ENCODE data around the gene NBEA.

The NBEA gene

DNA sequence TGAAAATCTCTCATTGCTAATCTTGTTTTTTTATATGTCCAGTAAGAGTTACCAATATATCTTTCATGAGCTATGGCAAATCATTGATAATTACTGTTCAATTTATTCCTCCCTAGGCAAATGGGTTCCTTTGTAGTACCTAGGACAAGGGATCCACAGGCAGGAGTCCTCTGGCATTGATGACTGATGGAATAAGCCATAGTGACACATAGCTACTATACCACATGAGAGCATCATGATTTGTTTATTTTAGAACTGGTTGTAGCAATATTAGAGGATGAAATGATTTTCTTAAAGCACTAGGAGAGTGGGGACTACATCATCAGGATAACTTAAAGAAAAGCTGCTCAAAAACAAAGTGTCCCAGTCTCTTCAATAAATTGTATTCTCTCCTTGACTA lies 556.2 kb downstream of the NBEA start:
- H3K4me1 ChIP-seq (ENCODE audit: control insufficient read depth in 5 of 5, insufficient read depth in 5 of 5, low read length in 5 of 5) = no peaks in the 10 kb centered on the region
- H3K27ac ChIP-seq (ENCODE audit: low read depth, low read length) = no peak overlapping the region
- H3K36me3 ChIP-seq (ENCODE audit: control insufficient read depth in 5 of 5, insufficient read depth in 5 of 5, low read length in 5 of 5) = no peaks in the 10 kb centered on the region
- H3K4me3 ChIP-seq (ENCODE audit: low read depth in 1 of 5, low read length in 5 of 5) = no peak overlapping the region
- peaks cover 0 to 5% (median 0%) of the 10 kb centered on the region in 5 donors for H3K9me3 ChIP-seq (ENCODE audit: control insufficient read depth in 5 of 5, low read length in 5 of 5)
- H3K27me3 ChIP-seq (ENCODE audit: control insufficient read depth in 5 of 5, insufficient read depth in 4 of 5, low read length in 5 of 5) = no peaks in the 10 kb centered on the region
- H3K9ac ChIP-seq (ENCODE audit: low read length in 5 of 5) = no peak overlapping the region

DNA sequence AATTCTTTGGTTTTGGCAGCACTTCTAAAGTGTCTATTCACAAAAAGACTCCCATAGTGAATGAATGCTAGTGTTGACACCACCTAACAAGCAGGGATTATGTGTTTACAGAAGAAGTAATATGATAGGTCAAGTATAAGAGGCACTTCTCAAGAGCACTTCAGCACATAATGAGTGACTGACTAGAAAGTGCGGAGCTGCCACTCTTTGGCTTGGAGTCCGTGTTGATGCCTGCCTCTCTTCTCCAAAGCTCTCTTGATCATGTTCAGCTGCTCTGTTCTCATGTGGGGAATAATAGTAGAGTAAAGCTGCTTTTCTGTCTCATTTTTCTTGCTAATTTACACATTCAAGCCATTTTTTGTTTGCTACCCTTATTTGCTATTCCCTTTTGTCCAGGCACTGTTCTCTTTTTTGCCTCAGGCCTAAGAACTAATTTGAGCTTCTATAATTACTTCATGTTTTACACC lies 557.2 kb downstream of the NBEA start:
- Histone ChIP-seq H3K27ac (ENCODE audit: low read depth, low read length) (no peak overlapping the region), H3K4me3 (ENCODE audit: low read depth in 1 of 5, low read length in 5 of 5) (no peak overlapping the region)

DNA sequence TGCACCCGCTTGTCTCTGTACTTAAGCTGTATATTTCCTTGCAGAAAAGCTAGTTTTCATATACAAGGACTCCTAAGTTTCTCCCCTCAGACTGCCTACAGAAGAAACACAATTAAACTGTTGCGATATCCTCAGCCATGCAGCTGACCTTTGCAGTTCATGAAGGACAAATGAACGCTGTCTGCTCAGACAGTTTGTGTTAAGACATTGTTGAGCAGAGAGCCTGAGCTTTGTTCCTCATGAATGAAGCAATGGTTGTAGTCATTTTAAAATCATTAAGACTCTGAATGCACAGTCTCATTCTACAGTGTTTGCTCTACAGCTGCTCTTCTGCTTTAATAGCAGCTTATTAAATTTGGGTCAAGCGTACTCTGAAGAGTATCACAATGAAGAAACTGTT lies 557.6 kb downstream of the NBEA start:
- H3K4me3 ChIP-seq (ENCODE audit: low read depth in 1 of 5, low read length in 5 of 5) = no peak overlapping the region
- H3K36me3 ChIP-seq (ENCODE audit: control insufficient read depth in 5 of 5, insufficient read depth in 5 of 5, low read length in 5 of 5) = no peaks in the 10 kb centered on the region
- peaks cover 0 to 5% (median 0%) of the 10 kb centered on the region in 5 donors for H3K9me3 ChIP-seq (ENCODE audit: control insufficient read depth in 5 of 5, low read length in 5 of 5)
- H3K27ac ChIP-seq (ENCODE audit: low read depth, low read length) = no peak overlapping the region
- H3K9ac ChIP-seq (ENCODE audit: low read length in 5 of 5) = no peak overlapping the region
- no peaks in the 10 kb centered on the region for H3K27me3 ChIP-seq (ENCODE audit: control insufficient read depth in 5 of 5, insufficient read depth in 4 of 5, low read length in 5 of 5)
- H3K4me1 ChIP-seq (ENCODE audit: control insufficient read depth in 5 of 5, insufficient read depth in 5 of 5, low read length in 5 of 5) = no peaks in the 10 kb centered on the region

More for the DNA sequence above, 557.2 kb downstream of the NBEA start:
- Histone ChIP-seq H3K9ac (ENCODE audit: low read length in 5 of 5) (no peak overlapping the region), H3K36me3 (ENCODE audit: control insufficient read depth in 5 of 5, insufficient read depth in 5 of 5, low read length in 5 of 5) (no peaks in the 10 kb centered on the region), H3K4me1 (ENCODE audit: control insufficient read depth in 5 of 5, insufficient read depth in 5 of 5, low read length in 5 of 5) (no peaks in the 10 kb centered on the region), H3K9me3 (ENCODE audit: control insufficient read depth in 5 of 5, low read length in 5 of 5) (peaks cover 0 to 5% (median 0%) of the 10 kb centered on the region in 5 donors), H3K27me3 (ENCODE audit: control insufficient read depth in 5 of 5, insufficient read depth in 4 of 5, low read length in 5 of 5) (no peaks in the 10 kb centered on the region)

DNA sequence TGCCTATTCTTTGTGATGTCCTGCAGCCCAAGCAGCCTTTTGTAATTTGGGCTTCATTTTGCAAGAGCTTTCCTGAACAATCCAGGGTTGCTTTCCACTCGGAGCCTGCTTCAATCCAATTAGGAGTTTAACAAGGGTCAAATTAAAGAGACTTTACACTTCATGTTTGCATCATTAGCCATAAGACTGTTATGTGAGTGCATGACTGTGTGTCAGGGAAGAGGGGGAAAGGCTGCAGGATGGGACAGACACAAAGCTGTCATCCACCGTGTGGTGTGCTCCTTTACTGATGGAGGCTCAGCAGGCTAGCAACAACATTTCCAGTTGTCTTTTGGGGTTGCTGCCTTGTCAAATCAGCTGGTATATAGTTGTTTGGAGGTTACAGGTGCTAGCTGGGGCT lies 558.1 kb downstream of the NBEA start:
- H3K4me1 ChIP-seq (ENCODE audit: control insufficient read depth in 5 of 5, insufficient read depth in 5 of 5, low read length in 5 of 5) = no peaks in the 10 kb centered on the region
- no peaks in the 10 kb centered on the region for H3K27me3 ChIP-seq (ENCODE audit: control insufficient read depth in 5 of 5, insufficient read depth in 4 of 5, low read length in 5 of 5)
- no peak overlapping the region for H3K4me3 ChIP-seq (ENCODE audit: low read depth in 1 of 5, low read length in 5 of 5)
- no peaks in the 10 kb centered on the region for H3K36me3 ChIP-seq (ENCODE audit: control insufficient read depth in 5 of 5, insufficient read depth in 5 of 5, low read length in 5 of 5)
- no peak overlapping the region for H3K27ac ChIP-seq (ENCODE audit: low read depth, low read length)
- peaks cover 0 to 3% (median 0%) of the 10 kb centered on the region in 5 donors for H3K9me3 ChIP-seq (ENCODE audit: control insufficient read depth in 5 of 5, low read length in 5 of 5)
- no peak overlapping the region for H3K9ac ChIP-seq (ENCODE audit: low read length in 5 of 5)

DNA sequence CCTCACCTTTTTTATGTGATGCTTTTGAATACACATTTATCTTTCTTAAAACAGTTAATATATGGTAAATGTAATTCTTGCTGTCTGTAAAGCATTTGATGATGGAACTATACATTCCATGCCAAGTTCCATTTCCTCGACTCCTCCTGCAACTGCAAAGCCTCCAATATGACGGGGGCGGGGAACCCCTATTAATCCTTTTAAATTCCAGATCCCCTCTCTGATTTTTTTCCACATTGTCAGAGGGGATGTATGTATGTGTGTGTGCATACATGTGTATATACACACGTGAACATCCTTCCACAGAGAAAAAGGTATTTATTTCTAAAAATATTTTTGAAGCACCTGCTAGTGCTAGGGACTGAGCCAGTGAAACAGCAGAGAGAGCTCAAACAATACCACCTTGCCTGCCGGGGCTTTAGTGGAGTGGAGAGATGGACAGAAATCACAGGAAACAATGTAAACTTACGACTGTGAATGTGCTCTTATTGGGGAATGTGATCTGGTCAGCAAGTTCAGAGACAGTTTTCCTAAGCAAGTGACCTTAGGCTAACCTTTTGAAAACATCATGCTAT lies 559.7 kb downstream of the NBEA start:
- Histone ChIP-seq H3K4me1 (ENCODE audit: control insufficient read depth in 5 of 5, insufficient read depth in 5 of 5, low read length in 5 of 5) (no peaks in the 10 kb centered on the region), H3K9me3 (ENCODE audit: control insufficient read depth in 5 of 5, low read length in 5 of 5) (no peaks in the 10 kb centered on the region), H3K36me3 (ENCODE audit: control insufficient read depth in 5 of 5, insufficient read depth in 5 of 5, low read length in 5 of 5) (no peaks in the 10 kb centered on the region), H3K27me3 (ENCODE audit: control insufficient read depth in 5 of 5, insufficient read depth in 4 of 5, low read length in 5 of 5) (no peaks in the 10 kb centered on the region), H3K27ac (ENCODE audit: low read depth, low read length) (no peak overlapping the region), H3K9ac (ENCODE audit: low read length in 5 of 5) (no peak overlapping the region), H3K4me3 (ENCODE audit: low read depth in 1 of 5, low read length in 5 of 5) (no peak overlapping the region)

DNA sequence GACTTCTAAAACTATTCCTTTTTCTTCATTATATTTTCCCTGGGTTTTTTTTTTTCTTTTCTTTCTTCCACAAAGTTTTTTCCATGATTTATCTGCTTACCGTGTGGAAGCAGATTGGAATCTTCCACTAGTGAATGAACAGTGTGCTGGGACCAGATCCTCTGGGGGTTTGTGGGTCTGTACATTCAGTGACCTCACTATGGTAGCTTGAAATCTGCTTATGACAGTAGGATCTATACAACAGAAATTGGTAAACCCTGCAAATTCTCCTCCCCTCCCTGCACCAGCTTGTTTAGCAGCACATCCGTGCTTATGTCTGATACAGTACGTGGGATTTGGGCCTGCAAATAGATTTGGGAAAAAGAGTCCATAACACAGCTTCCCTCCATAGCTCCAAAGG lies 560.4 kb downstream of the NBEA start:
- Histone ChIP-seq H3K4me3 (ENCODE audit: low read depth in 1 of 5, low read length in 5 of 5) (no peak overlapping the region), H3K9ac (ENCODE audit: low read length in 5 of 5) (no peak overlapping the region), H3K27me3 (ENCODE audit: control insufficient read depth in 5 of 5, insufficient read depth in 4 of 5, low read length in 5 of 5) (no peaks in the 10 kb centered on the region), H3K9me3 (ENCODE audit: control insufficient read depth in 5 of 5, low read length in 5 of 5) (no peaks in the 10 kb centered on the region), H3K36me3 (ENCODE audit: control insufficient read depth in 5 of 5, insufficient read depth in 5 of 5, low read length in 5 of 5) (no peaks in the 10 kb centered on the region), H3K27ac (ENCODE audit: low read depth, low read length) (no peak overlapping the region), H3K4me1 (ENCODE audit: control insufficient read depth in 5 of 5, insufficient read depth in 5 of 5, low read length in 5 of 5) (no peaks in the 10 kb centered on the region)

DNA sequence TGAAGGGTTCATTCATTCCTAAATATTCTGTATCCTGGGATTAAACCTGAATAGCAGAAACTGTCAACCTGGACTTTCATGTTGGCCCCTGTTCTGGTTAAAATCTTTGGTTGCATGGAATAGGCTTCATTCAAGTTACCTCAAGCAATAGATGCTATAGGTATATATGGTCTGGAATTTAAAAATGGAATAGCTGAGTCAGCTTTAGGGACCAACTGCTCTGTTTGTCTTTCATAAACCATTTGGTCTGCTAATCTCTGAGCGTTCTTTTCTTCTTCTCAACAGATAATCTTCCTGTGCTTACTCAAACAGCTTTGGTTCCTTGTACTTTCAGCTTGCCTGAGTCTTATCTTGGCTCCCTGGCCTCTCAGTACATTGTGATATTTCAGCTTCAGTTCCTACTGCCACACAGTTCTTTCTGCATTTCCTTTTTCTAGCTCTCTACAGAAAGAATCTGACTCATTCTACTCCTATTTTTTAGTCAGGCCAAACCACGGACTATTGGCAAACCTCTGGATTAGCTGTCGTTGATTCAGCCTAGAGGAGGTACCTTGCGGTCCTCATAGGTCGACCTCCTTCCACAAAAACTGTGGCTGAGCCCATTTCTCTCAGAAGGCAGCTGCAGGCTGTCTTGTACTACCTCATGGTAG lies 570.3 kb downstream of the NBEA start:
- Histone ChIP-seq H3K27ac (ENCODE audit: low read depth, low read length) (no peak overlapping the region), H3K27me3 (ENCODE audit: control insufficient read depth in 5 of 5, insufficient read depth in 4 of 5, low read length in 5 of 5) (no peaks in the 10 kb centered on the region), H3K9ac (ENCODE audit: low read length in 5 of 5) (no peak overlapping the region), H3K36me3 (ENCODE audit: control insufficient read depth in 5 of 5, insufficient read depth in 5 of 5, low read length in 5 of 5) (no peaks in the 10 kb centered on the region), H3K9me3 (ENCODE audit: control insufficient read depth in 5 of 5, low read length in 5 of 5) (no peaks in the 10 kb centered on the region), H3K4me3 (ENCODE audit: low read depth in 1 of 5, low read length in 5 of 5) (no peak overlapping the region), H3K4me1 (ENCODE audit: control insufficient read depth in 5 of 5, insufficient read depth in 5 of 5, low read length in 5 of 5) (peaks cover 0 to 3% (median 0%) of the 10 kb centered on the region in 5 donors)

DNA sequence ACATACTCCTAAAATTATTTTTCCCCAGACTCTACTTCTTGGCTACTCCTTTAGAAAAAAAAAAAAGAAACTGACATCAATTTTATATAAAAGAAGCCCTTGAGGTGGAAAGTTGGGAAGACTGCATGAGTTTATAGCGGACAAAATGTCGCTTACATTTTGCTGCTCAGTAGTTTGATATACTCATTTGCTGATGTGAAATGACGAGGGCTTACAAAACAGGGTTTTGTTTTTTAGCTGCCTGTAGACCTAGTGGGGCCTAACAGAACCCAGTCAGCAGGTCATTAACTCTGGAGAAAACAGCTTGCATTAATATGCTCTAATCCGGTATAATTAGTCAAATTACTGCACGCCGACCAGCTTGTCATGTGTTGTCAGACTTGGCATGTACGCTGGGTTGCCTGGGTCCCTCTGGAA lies 572.0 kb downstream of the NBEA start:
- Histone ChIP-seq H3K4me1 (ENCODE audit: control insufficient read depth in 5 of 5, insufficient read depth in 5 of 5, low read length in 5 of 5) (peaks cover 0 to 3% (median 0%) of the 10 kb centered on the region in 5 donors), H3K9me3 (ENCODE audit: control insufficient read depth in 5 of 5, low read length in 5 of 5) (no peaks in the 10 kb centered on the region), H3K27ac (ENCODE audit: low read depth, low read length) (no peak overlapping the region), H3K36me3 (ENCODE audit: control insufficient read depth in 5 of 5, insufficient read depth in 5 of 5, low read length in 5 of 5) (no peaks in the 10 kb centered on the region), H3K4me3 (ENCODE audit: low read depth in 1 of 5, low read length in 5 of 5) (no peak overlapping the region), H3K27me3 (ENCODE audit: control insufficient read depth in 5 of 5, insufficient read depth in 4 of 5, low read length in 5 of 5) (no peaks in the 10 kb centered on the region), H3K9ac (ENCODE audit: low read length in 5 of 5) (no peak overlapping the region)

DNA sequence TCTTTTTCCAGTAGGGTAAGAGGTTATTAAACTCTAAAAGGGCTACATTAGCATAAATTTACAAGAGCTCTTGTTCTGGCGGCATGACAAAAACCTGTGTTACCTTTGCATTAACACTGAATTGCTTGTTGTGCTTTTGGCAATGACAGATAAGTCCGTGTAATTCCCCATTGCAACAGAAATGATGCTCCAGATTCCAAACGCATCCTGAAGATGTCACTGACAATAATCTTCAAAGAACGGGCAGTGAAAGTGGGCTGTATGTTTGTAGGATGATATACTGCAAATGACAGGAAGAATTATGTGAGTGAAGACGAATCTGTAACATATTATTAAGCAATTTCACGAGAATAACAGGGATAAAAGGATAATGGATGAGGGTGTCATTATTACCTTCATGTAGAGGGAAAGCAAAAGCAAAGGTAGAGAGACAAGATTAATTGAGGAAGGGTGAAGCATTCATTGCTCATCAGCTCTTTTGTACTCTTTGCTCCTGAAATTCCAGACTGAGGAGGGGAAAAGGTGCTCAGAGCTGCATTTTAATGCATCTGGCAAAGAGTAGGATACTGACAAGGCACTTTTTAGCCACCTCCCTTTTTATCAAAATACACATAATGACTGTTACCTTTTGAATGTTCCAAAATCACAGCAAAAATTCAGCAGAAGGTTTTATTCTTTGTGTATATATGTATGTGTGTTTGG lies 572.9 kb downstream of the NBEA start:
- no peak overlapping the region for H3K4me3 ChIP-seq (ENCODE audit: low read depth in 1 of 5, low read length in 5 of 5)
- peaks cover 0 to 3% (median 0%) of the 10 kb centered on the region in 5 donors for H3K4me1 ChIP-seq (ENCODE audit: control insufficient read depth in 5 of 5, insufficient read depth in 5 of 5, low read length in 5 of 5)
- no peaks in the 10 kb centered on the region for H3K27me3 ChIP-seq (ENCODE audit: control insufficient read depth in 5 of 5, insufficient read depth in 4 of 5, low read length in 5 of 5)
- no peak overlapping the region for H3K27ac ChIP-seq (ENCODE audit: low read depth, low read length)
- no peak overlapping the region for H3K9ac ChIP-seq (ENCODE audit: low read length in 5 of 5)
- H3K9me3 ChIP-seq (ENCODE audit: control insufficient read depth in 5 of 5, low read length in 5 of 5) = no peaks in the 10 kb centered on the region
- no peaks in the 10 kb centered on the region for H3K36me3 ChIP-seq (ENCODE audit: control insufficient read depth in 5 of 5, insufficient read depth in 5 of 5, low read length in 5 of 5)

DNA sequence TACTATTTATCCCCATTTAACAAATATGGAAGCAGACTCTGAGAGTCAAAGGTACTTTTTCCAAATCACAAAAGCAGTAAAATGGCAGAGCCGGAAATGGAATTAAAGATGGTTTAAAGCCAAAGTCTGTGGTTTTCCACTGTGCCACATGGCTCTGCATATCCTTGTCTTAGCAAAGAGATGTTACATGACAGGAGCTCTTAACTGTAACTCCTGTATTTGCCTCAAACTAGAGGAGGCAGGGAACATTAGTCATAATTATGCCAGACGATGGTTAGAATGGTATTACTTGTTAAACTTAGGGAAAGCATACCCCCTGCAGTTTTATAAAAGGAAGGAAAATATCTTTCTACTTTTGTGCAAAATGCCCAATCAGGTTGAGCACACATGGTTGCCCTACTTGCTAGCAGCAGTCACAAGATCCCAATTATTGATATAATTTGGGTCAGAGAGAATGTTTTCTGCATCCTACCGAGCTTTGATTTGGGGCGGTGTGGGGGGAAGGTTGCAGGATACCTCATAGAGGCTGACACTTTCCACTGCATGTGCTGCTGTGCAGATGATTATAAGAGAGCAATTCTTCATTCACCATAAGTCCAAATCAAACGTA lies 576.4 kb downstream of the NBEA start:
- no peaks in the 10 kb centered on the region for H3K4me1 ChIP-seq (ENCODE audit: control insufficient read depth in 5 of 5, insufficient read depth in 5 of 5, low read length in 5 of 5)
- no peaks in the 10 kb centered on the region for H3K36me3 ChIP-seq (ENCODE audit: control insufficient read depth in 5 of 5, insufficient read depth in 5 of 5, low read length in 5 of 5)
- H3K27me3 ChIP-seq (ENCODE audit: control insufficient read depth in 5 of 5, insufficient read depth in 4 of 5, low read length in 5 of 5) = no peaks in the 10 kb centered on the region
- no peak overlapping the region for H3K27ac ChIP-seq (ENCODE audit: low read depth, low read length)
- H3K4me3 ChIP-seq (ENCODE audit: low read depth in 1 of 5, low read length in 5 of 5) = no peak overlapping the region
- H3K9me3 ChIP-seq (ENCODE audit: control insufficient read depth in 5 of 5, low read length in 5 of 5) = no peaks in the 10 kb centered on the region
- no peak overlapping the region for H3K9ac ChIP-seq (ENCODE audit: low read length in 5 of 5)

Measured in subcutaneous abdominal adipose tissue (tissue), 5 donors.